AG20443 (cell line): Measurements from ENCODE around the gene GOLGA6B.
A peak's percentile ranks its signal among the peaks of the same experiment; 100 is the strongest.
"Not testable (repeated sequence)": the region's sequence is repeated elsewhere in the genome, so short reads cannot be mapped to it uniquely, and the experiment has no call there.

Source experiments
- DNase-seq: peaks from one replicate; pipeline ENCODE4 v3.0.0; 2012; ENCODE audit warnings: low spot score, mixed read lengths

GOLGA6B gene, protein sequence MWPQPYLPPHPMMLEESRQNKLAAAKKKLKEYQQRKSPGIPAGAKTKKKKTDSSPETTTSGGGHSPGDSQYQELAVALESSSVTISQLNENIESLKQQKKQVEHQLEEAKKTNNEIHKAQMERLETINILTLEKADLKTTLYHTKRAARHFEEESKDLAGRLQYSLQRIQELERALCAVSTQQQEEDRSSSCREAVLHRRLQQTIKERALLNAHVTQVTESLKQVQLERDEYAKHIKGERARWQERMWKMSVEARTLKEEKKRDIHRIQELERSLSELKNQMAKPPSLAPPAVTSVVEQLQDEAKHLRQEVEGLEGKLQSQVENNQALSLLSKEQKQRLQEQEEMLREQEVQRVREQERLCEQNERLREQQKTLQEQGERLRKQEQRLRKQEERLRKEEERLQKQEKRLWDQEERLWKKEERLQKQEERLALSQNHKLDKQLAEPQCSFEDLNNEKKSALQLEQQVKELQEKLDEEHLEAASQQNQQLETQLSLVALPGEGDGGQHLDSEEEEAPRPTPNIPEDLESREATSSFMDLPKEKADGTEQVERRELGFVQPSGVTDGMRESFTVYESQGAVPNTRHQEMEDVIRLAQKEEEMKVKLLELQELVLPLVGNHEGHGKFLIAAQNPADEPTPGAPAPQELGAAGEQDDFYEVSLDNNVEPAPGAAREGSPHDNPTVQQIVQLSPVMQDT

DNA sequence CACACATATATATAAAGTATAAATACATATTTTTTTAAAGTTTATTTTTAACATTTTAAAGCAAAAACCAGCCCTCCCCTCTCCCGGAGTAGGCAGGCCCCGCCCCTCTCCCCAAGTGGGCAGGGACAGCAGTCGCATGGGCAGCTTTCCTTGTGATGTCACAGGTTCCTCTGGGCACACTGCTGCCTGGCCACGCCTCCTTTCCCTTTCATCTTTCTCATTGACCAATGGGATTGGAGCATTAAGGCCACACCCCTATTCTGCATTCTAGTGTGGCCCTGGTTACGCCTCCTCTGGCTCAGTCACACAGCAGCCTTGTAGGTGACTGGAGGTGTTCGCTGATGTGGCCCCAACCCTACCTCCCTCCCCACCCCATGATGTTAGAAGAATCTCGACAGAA, at the start of gene GOLGA6B:
Gene GOLGA6B (plus strand): TSS at position 301 of the 400 bp plus-strand sequence. CDS start 41 bp downstream, at position 342.
- not testable (repeated sequence) for DNase-seq

DNA sequence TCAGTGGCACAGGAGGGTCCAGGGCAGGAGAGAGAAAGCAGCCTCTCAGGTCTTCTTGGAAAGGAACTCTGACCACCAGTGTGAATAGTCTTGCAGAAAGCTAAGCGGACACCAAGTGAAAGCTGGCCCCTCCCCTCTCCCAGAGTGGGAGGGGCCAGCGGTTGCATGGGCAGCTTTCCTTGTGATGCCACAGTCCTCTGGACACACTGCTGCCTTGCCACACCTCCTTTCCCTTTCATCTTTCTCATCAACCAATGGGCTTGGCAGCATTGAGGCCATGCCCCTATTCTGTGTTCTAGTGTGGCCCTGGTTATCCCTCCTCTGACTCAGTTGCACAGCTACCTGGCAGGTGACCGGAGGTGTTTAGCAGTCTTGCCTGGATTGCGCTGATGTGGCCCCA, 49.7 kb upstream of the GOLGA6B start:
- DNase-seq: peak; percentile 28

GRCh38 chr15:72608084-72608483, 46.4 kb upstream of the GOLGA6B start:
- not testable (repeated sequence) for DNase-seq

GRCh38 chr15:72609862-72610261, 44.6 kb upstream of the GOLGA6B start:
- DNase-seq: no peak

- not testable (repeated sequence) for DNase-seq
Observed at GRCh38 chr15:72612324-72612723, 42.2 kb upstream of the GOLGA6B start.

GRCh38 chr15:72614810-72615532, 39.5 kb upstream of the GOLGA6B start:
- DNase-seq: no peak

- DNase-seq: not testable (repeated sequence)
Observed at GRCh38 chr15:72615533-72616233, 38.8 kb upstream of the GOLGA6B start.

GRCh38 chr15:72616491-72617210, 37.8 kb upstream of the GOLGA6B start:
- DNase-seq: no peak

DNA sequence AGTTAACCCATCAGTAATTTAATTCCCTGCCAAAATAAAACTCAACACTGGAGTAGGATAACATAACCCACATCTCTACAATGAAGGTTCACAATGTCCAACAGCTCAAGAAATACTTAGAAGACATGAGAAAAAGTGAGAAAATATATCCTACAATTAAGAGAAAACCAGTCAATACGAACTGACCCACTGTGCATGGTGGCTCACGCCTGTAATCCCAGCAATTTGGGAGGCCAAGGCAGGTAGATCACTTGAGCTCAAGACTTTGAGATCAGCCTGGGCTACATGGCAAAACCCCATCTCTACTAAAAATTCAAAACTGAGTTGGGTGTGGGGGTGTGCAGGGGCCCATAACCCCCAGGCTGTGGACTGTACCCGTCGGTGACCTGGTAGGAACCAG, 30.6 kb upstream of the GOLGA6B start:
- DNase-seq: not testable (repeated sequence)

DNA sequence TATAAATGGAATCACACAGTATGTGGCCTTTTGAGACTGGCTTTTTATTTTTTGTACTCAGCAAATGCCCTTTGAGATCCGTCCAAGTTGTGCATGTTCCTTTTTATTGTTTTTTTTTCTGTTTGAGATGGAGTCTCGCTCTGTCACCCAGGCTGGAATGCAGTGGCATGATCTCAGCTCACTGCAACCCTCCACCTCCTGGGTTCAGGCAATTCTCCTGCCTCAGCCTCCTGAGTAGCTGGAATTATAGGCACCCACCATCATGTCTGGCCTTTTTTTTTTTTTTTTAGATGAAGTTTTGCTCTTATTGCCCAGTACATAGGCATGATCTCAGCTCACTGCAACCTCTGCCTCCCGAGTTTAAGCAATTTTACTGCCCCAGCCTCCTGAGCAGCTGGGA, 28.3 kb upstream of the GOLGA6B start:
- not testable (repeated sequence) for DNase-seq

GRCh38 chr15:72628249-72629067, 26.0 kb upstream of the GOLGA6B start:
- not testable (repeated sequence) for DNase-seq

DNA sequence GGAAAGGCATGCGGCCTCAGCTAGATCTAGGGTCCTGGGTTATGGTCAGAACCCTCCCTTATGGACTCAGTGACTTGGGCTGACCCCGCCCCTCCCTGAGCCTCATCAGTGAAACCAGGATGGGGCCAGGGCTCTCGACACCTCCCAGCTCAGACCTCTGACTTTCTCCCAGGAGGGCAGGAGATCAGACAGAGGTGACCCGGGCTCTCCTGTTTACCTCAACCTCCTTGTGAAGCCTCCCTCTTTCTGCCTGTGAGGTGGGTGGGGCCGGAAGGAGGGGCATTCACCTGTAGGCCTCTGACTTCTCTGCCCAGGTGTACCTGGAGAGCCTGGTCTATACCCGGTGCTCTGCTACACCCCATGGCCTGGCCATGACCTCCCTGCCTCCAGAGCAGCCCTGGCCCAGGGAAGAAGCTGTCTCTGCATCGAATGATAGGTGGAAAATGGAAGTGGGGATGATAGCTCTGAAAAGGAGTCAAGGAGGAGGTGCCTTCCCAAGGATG, 25.4 kb upstream of the GOLGA6B start:
- DNase-seq: not testable (repeated sequence)

GRCh38 chr15:72636519-72637282, 17.8 kb upstream of the GOLGA6B start:
- DNase-seq: not testable (repeated sequence)

- not testable (repeated sequence) for DNase-seq
Observed at GRCh38 chr15:72639759-72640483, 14.6 kb upstream of the GOLGA6B start.

DNA sequence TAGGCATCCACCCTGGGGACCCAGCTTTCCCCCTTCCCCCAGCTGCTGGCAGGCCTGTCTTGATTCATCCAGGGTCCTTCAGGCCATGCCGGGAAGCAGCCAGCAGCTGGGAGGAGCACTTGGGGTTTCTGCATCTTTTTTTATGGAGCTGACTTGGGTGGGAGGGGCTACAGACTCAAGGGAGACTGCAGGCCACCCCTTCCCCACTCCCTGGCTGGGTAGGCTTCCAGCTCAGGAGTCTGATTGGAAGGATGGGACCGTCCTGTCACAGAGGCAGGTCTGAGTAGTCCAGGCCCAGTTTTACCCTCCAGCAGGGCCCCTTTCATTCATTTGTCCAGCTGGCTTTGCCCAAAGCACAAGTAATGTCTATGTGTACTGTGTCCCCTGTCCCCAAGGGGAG, 12.2 kb upstream of the GOLGA6B start:
- not testable (repeated sequence) for DNase-seq

DNA sequence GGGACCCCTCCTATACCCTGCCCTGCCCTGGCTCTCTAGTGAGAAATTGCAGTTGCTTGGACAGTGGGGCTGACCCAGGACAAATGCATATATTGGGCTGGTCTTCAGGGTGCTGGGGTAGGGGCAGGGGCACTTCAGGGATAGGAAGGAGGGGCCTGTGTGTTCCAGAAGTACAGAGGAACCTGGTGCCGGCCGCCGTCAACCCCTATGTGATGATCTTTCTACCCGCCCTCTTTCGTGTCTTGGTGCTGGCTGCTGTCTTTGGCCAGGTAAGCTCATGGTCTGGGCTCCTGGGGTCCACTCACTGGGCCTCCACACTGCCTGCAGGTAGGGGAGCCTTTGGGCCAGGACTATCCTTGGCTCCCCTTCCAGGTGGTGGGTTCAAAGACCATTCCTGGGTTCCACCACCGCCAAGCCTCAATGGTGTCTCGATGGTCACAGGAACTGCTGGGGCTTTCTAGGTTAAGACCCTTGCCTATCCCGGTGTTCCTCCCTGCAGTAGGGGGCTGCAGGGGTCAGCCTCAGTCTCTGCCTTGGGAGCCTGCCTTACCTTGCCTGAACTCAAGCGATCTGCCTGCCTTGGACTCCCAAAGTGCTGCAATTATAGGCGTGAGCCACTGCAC, 5.8 kb upstream of the GOLGA6B start:
- DNase-seq: not testable (repeated sequence)

- not testable (repeated sequence) for DNase-seq
Observed at GRCh38 chr15:72656014-72656413, 1.5 kb downstream of the GOLGA6B start.

GRCh38 chr15:72661081-72661480, 6.6 kb downstream of the GOLGA6B start:
- DNase-seq: not testable (repeated sequence)
